GM18517 (cell line): Measurements from ENCODE around the gene GPC6.

ENCODE experiments used
- ATAC-seq: cut with Tn5 transposase; IDR thresholded peaks from one replicate; pipeline ENCODE4 v1.9.1; 2021; ENCODE audit warnings: mild to moderate bottlenecking, moderate library complexity; ENCODE audit not compliant: unreplicated experiment

GPC6 gene

GRCh38 chr13:93881411-93881810 is 654.8 kb downstream of the GPC6 start:
- no peak for ATAC-seq

- ATAC-seq: no peak
Observed at GRCh38 chr13:93882086-93882651, 655.6 kb downstream of the GPC6 start.

GRCh38 chr13:93889430-93889951 is 662.9 kb downstream of the GPC6 start:
- no peak for ATAC-seq

- ATAC-seq: no peak
Observed at GRCh38 chr13:93899981-93900380, 673.4 kb downstream of the GPC6 start.

- no peak for ATAC-seq
Observed at GRCh38 chr13:93900731-93901130, 674.1 kb downstream of the GPC6 start.

- ATAC-seq: no peak
Observed at GRCh38 chr13:93903909-93904308, 677.3 kb downstream of the GPC6 start.

- no peak for ATAC-seq
Observed at GRCh38 chr13:93915269-93915809, 688.7 kb downstream of the GPC6 start.

GRCh38 chr13:93922063-93922855 is 695.7 kb downstream of the GPC6 start:
- no peak for ATAC-seq

- ATAC-seq: no peak
Observed at GRCh38 chr13:93925990-93926389, 699.4 kb downstream of the GPC6 start.

- ATAC-seq: no peak
Observed at GRCh38 chr13:93926425-93926824, 699.8 kb downstream of the GPC6 start.

- no peak for ATAC-seq
Observed at GRCh38 chr13:93927431-93927830, 700.8 kb downstream of the GPC6 start.

- ATAC-seq: no peak
Observed at GRCh38 chr13:93932901-93933300, 706.3 kb downstream of the GPC6 start.

- ATAC-seq: no peak
Observed at GRCh38 chr13:93936901-93937300, 710.3 kb downstream of the GPC6 start.

GRCh38 chr13:93941444-93941843 is 714.8 kb downstream of the GPC6 start:
- ATAC-seq: no peak

GRCh38 chr13:93942016-93942415 is 715.4 kb downstream of the GPC6 start:
- no peak for ATAC-seq

- no peak for ATAC-seq
Observed at GRCh38 chr13:93945621-93946020, 719.0 kb downstream of the GPC6 start.

GRCh38 chr13:93946994-93947393 is 720.4 kb downstream of the GPC6 start:
- ATAC-seq: no peak

- no peak for ATAC-seq
Observed at GRCh38 chr13:93947651-93948050, 721.0 kb downstream of the GPC6 start.

GRCh38 chr13:93948162-93948922 is 721.7 kb downstream of the GPC6 start:
- ATAC-seq: no peak

- ATAC-seq: no peak
Observed at GRCh38 chr13:93951108-93951507, 724.5 kb downstream of the GPC6 start.

- no peak for ATAC-seq
Observed at GRCh38 chr13:93951951-93952350, 725.3 kb downstream of the GPC6 start.
